ENCODE results near the gene PPP1R14C.

Gene PPP1R14C

GRCh38 chr6:150139533-150139932 lies 3.3 kb upstream of the PPP1R14C start:
- no peak for DNase-seq

GRCh38 chr6:150140236-150140969 lies 2.4 kb upstream of the PPP1R14C start:
- no peak for DNase-seq

DNA sequence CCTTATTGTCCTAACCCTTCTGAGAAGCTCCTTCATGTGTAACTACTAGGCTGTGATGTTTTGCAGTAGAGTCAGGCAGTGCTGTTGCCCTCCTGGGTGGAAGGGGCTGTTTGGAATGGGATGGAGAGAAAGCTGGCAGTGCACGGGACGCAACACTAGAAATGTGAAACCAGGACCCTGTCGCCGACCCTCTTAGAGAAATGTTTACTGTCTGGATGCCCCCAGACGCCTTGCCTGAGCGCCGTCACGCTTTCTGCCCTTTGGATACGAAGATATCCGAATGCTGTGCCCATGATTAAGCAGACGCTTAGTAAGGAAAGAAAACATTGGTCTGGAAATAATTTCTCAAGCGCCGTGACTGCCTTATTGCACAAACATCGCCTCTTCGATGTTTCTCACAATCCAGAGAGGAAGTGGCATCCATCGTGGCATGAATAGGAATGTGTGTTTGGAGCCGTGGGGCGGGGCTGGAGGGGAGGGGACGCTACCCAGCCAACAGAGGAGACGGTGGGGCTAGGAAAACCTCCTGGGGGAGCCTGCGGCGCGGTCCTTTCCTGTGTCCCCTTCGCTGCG lies 661 bp upstream of the PPP1R14C start:
- no peak for DNase-seq

DNA sequence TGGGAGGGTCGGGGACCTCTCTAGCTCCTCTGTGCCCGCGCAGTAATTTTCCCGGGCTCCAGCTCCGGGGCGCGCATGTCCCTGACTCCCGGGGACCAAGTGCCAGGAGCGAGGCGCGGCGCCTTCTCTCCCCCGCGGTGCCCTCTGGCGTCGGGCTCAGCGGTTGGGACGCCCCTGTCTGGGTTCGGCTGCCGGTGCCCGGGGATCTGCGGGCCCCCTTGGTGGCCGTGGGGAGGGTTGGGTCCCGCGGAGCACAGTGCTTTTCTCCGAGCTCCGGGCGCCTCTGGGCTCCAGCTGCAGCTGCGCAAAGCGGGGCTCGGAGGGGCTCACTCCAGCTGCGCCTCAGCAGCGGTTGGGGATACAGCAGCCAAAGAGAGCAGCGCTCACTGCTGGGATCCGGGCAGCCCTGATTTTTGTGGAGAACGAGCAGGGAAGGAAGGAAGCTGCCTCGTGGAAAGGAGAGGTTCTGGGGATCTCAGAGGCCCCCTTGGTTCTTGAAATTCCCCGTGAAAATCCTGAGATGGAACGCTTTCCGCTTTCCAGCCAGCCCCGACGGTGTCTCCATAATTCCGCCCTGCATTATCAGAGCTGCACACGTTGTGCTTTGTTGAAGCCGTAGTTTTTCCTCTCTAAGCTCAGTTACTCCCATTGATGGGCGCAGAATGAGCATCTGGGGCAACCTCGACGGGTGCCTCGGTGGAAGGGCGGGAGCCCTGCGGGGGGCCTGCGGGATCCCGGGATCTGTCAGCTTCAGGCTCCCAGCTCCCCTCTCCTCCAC lies 861 bp downstream of the PPP1R14C start:
- DNase-seq = peak in 1 of 2 experiments; percentile 21

DNA sequence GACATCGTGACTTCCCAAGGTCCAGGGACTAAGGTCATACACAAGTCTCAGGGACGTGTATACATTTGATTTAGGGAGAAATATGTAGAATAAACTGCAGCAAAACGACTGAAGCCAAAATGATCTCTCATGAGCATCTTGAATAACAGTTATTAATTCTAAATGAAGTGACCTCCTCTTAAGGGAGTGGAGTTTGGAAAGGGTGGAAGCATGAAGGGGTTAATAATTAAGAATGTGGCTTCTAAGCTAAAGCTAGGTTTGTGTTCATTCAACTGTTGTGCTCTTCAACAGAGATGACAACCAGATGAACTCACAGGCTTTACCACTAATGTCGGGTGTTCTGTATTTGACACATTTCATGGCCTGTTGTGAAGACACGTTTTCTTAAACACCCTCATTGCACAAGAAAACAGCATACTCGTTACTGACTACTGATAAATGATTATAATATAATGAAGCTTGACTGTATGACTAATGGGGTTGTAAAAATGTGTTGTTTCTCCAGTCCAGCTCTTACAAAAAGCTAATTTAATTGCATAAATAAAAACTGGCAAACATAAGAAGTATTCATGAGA lies 1.5 kb downstream of the PPP1R14C start:
- no peak for DNase-seq

GRCh38 chr6:150145427-150145826 lies 2.6 kb downstream of the PPP1R14C start:
- DNase-seq = no peak

GRCh38 chr6:150145830-150146229 lies 3.0 kb downstream of the PPP1R14C start:
- no peak for DNase-seq

GRCh38 chr6:150146436-150146835 lies 3.6 kb downstream of the PPP1R14C start:
- no peak for DNase-seq

- no peak for DNase-seq
Observed at GRCh38 chr6:150149146-150149545, 6.3 kb downstream of the PPP1R14C start.

- DNase-seq = no peak
Observed at GRCh38 chr6:150150458-150150820, 7.6 kb downstream of the PPP1R14C start.

DNA sequence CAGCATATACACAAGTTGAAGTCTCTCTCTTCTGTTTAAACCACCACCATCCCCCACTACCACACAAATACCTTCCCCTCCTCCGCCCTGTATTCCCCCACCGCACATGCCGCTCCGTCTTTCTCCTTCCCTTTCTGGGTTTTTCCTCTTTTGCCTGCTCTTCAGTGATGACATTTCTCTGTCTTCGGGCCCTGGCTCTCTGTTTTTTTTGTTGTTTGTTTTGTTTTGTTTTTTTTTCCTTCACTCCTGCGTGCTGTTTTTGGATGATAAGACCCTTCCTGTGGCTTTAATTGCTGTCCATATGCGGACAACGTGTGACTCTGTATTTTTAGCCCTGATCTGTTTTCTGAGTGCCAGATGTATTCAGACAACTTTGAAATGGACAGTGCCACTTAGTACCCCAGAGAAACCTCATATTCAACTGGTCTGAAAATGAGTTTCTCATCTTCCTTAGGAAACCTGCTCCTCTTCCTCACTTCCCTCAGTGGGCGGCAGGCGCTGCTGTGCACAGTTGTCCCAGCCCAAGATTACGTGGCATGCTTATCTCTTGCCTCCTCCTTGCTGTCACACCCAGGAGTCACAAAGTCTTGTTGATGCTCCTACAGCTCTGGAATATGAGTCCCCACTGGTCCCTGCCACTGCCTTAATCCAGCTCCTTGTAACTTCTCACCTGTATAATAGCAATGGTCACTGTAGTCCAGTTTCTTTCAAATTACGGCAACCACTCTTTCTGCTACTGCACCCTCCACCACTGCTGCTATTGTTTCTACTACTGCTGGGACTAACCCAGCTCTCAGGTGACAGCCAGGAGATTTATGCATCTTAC lies 8.2 kb downstream of the PPP1R14C start:
- no peak for DNase-seq

GRCh38 chr6:150152891-150153876 lies 10.3 kb downstream of the PPP1R14C start:
- DNase-seq = no peak

GRCh38 chr6:150153905-150154492 lies 11.2 kb downstream of the PPP1R14C start:
- DNase-seq = no peak

- no peak for DNase-seq
Observed at GRCh38 chr6:150156460-150156859, 13.6 kb downstream of the PPP1R14C start.

DNA sequence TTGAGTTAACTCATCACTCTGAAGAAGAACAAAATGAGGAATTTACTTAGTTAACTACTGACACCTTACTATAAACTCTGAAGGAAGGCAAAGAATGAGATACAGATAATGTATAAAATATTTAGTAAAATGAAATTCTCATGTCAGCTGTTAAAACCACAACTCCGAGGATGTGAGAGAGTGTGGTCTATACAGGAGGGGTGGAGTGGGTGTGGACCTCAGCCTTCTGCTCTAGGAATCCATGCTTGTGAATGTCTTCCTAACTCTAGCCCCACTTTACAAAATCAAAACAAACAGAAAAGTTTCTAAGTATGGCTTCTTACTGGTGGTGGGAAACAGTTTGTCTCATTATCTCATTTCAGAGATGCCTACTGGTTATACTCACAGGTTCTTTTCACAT lies 14.2 kb downstream of the PPP1R14C start:
- no peak for DNase-seq

GRCh38 chr6:150159757-150160156 lies 16.9 kb downstream of the PPP1R14C start:
- DNase-seq = no peak

GRCh38 chr6:150163970-150164369 lies 21.1 kb downstream of the PPP1R14C start:
- DNase-seq = no peak

GRCh38 chr6:150165020-150165702 lies 22.3 kb downstream of the PPP1R14C start:
- DNase-seq = no peak

- DNase-seq = no peak
Observed at GRCh38 chr6:150167479-150167873, 24.6 kb downstream of the PPP1R14C start.

DNA sequence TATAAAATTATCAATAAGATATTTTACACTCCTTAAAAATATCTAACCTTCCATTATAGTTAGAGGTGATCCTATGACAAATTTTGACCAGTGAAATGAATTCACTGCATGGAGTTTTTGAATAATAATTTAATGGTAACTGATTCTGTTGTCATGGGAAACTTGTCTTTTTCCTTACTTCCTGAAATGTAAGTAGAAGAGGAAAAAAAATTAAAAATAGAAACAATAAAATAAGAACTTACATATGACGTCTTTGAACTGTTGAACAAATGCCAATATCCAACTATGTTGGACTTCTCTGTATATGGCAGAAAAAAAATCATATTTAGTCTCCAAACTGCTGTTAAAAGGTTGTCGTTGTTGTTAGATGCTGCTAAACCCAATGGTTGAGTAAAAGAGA lies 26.3 kb downstream of the PPP1R14C start:
- no peak for DNase-seq

DNA sequence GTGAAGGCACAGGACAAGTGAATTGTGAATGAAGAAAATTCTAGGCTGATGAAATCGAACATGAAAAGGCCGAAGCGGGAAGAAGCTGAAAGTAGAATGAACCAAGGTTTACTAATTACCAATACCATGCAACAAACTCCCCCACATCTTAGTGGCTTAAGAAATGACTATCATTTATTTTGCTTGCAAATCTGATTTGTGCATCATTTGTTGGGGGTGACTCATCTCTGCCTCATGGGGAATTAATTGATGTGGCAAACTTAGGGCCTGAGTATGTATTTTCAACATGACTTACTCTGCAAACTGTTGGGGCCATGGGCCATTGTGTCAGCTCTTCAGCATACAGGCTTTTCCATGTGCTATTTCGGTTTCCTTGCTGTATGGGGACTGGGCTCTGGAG lies 26.8 kb downstream of the PPP1R14C start:
- DNase-seq = no peak
